NB4 (cell line): ENCODE data around the gene ZNF423.

Experiments used
- MAX ChIP-seq: IDR thresholded peaks from 2 replicates; pipeline ENCODE4 v1.6.1; 2011; ENCODE audit warnings: low read depth, low read length
- TF ChIP-seq, protein P1 (sequence below): IDR thresholded peaks from one replicate; pipeline ENCODE4 v1.5.1; 2012; ENCODE audit warnings: low read depth, low read length

GRCh38 chr16:49439050-49439449 lies 416.9 kb downstream of the ZNF423 start:
- TF ChIP-seq, protein P1, sequence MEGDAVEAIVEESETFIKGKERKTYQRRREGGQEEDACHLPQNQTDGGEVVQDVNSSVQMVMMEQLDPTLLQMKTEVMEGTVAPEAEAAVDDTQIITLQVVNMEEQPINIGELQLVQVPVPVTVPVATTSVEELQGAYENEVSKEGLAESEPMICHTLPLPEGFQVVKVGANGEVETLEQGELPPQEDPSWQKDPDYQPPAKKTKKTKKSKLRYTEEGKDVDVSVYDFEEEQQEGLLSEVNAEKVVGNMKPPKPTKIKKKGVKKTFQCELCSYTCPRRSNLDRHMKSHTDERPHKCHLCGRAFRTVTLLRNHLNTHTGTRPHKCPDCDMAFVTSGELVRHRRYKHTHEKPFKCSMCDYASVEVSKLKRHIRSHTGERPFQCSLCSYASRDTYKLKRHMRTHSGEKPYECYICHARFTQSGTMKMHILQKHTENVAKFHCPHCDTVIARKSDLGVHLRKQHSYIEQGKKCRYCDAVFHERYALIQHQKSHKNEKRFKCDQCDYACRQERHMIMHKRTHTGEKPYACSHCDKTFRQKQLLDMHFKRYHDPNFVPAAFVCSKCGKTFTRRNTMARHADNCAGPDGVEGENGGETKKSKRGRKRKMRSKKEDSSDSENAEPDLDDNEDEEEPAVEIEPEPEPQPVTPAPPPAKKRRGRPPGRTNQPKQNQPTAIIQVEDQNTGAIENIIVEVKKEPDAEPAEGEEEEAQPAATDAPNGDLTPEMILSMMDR: no peak
- no peak for TF ChIP-seq MAX
